Fibroblast of the aortic adventitia (primary cell): ENCODE measurements around the gene HBS1L. TPM values are rescaled to one million over a fixed set of nuclear protein-coding genes. Genes with fewer than 3 reads are reported as not detected.

Experiments used
- DNase-seq: peaks from one replicate; pipeline ENCODE4 v3.0.0-alpha.2; 2010; ENCODE audit warnings: low read depth
- H3K4me3 ChIP-seq: 2 replicates; pipeline ENCODE4 v1.5.1; 2011; ENCODE audit warnings: low read depth, mild to moderate bottlenecking, control low read depth, low read length, moderate library complexity
- total RNA-seq: library from RNA; depleted of rRNA; stranded (reverse); fragments of >200 nt; gene quantifications from 2 replicates; pipeline ENCODE4 v1.2.3, GENCODE V29; 2012; ENCODE audit warnings: low replicate concordance
- TF ChIP-seq, protein P1 (sequence below): IDR thresholded peaks from 2 replicates; pipeline ENCODE4 v1.5.1; 2011; ENCODE audit warnings: mild to moderate bottlenecking, low read length, control low read depth, inconsistent platforms; ENCODE audit not compliant: insufficient read depth

The HBS1L gene
- total RNA-seq, 1 donor: 141 TPM

DNA sequence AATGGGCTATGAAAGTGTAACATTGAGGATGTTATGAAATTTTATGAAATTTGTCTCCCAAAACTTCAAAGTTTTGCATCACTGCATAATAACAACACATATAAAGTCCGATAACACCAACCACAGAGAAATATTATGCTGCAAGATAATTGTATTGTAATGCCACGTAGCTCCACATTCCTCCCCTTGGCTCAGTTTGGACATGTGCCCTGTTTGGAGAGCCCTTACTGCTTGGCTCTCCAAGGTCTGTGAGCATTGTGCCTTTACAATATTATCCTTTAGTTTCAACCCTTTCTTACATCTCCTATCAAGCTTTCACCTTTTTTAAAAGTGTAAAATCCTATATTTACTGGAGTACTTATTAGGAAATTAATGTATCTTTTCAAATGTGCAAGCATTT is 10.8 kb downstream of the HBS1L start:
- H3K4me3 ChIP-seq: no peak overlapping the region
- DNase-seq: no peak
- TF ChIP-seq, protein P1, sequence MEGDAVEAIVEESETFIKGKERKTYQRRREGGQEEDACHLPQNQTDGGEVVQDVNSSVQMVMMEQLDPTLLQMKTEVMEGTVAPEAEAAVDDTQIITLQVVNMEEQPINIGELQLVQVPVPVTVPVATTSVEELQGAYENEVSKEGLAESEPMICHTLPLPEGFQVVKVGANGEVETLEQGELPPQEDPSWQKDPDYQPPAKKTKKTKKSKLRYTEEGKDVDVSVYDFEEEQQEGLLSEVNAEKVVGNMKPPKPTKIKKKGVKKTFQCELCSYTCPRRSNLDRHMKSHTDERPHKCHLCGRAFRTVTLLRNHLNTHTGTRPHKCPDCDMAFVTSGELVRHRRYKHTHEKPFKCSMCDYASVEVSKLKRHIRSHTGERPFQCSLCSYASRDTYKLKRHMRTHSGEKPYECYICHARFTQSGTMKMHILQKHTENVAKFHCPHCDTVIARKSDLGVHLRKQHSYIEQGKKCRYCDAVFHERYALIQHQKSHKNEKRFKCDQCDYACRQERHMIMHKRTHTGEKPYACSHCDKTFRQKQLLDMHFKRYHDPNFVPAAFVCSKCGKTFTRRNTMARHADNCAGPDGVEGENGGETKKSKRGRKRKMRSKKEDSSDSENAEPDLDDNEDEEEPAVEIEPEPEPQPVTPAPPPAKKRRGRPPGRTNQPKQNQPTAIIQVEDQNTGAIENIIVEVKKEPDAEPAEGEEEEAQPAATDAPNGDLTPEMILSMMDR: no peak

DNA sequence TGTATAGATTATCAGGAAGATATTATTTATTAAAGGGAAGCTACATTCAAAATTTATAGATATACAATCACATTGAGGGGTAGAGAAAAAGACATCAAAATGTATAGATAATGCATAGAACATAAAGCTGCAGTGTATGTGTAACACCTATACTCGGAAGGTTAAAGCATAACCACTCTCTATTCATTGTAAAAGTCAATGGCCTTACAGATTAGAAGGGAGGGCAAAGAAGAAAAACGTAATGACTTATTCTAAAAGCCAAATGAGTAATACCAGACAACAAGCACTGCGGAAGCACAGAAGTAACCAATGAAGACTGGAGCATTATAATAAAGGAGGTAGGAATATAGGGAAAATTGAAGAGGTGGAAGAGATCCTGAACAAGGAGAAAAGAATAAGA is 11.3 kb downstream of the HBS1L start:
- TF ChIP-seq, protein P1: no peak
- no peak for DNase-seq
- H3K4me3 ChIP-seq: no peak overlapping the region

DNA sequence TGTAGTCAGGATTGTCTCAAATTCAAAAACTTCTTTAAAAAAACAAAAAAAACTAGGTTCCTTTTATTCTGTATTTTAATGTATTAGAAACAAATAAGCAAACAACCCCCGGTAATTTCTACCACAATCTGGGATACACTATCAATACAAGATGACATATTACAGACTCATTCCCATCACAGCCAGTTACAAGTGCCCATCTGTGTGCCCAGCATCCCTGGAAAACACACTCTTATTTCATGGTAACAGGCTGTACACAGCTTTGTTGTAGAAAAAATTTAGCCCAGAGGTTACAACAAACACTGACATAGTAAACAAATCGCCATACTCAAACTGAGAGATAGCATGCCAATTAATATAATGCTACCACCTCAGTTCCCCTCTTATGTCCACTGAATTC is 16.3 kb downstream of the HBS1L start:
- DNase-seq: no peak
- TF ChIP-seq, protein P1: no peak
- H3K4me3 ChIP-seq: no peak overlapping the region

DNA sequence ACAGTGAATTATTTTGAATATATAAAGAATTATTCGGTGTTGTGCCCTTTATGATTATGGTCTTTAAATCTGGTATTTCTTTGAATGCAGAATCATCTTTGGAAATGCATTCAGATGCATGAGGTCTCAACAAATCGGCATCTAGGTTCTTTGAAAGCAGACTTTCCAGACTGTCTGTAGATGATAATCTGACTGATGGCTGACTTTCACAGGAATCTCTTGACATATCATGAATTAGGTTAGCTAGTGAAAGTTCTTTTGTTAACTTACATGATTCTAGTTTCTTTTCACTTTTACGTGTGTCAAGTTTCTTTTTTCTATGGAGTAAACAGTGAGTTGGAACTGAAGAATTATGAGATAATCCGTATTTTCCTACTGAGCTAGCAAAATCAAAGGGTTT is 17.1 kb downstream of the HBS1L start:
- TF ChIP-seq, protein P1: no peak
- no peak for DNase-seq
- no peak overlapping the region for H3K4me3 ChIP-seq

DNA sequence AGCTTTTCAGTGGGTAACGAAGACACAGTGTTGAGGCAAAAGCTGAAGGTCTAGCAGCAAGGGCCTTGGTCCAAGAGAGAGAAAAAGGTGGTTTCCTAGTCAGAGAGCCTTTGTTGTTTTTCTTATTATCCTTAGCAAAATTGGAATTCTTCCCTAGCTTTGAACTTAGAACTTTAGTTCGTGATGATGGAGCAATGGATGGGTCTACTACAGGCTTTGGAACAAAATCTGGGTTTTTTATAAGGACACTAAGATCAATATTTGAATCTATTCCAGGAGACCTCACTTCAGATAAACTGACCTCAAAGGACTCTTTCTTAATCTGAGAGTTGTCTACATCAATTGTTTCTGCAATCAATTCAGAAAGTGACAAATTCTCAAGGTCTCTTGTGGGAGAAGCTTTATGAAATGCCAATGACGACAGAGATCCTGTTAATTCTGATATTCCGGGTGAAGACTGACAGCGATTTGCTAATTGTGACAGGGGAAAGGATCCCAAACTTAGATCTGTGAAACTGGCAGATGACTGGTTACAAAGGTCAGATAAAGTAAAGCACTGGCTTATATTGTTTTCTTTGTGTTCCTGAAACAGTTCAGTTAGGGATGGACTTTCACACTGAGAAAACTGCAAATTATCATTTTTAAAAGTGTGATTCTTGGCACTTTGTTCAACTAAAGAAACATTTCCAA is 17.7 kb downstream of the HBS1L start:
- DNase-seq: no peak
- no peak overlapping the region for H3K4me3 ChIP-seq
- TF ChIP-seq, protein P1: no peak

DNA sequence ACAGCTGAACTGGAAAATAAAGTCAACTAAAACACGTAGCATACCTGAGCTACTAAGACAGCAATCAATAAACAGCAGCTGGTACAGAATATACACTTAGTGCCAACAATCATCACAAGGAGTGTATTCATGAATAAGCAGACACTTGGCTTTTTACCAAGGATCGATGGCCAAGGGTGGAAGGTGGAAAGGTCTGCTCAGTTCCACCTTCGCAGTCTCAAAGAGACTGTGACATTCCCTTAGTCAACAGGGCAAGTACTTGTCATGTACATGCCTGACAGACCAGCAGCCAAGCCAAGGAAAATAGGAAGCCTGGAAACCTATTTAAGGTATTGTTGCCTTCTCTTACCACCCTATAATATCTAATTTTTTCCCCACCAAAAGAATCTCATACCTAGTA is 21.4 kb downstream of the HBS1L start:
- H3K4me3 ChIP-seq: no peak overlapping the region
- TF ChIP-seq, protein P1: no peak
- DNase-seq: no peak
